Erythroblast (primary cell): ENCODE results near the gene RAD50.
"Not testable (repeated sequence)": the region's sequence is repeated elsewhere in the genome, so short reads cannot be mapped to it uniquely, and the experiment has no call there.

Experiments
- DNase-seq, 2 experiments: peaks; one replicate each; lab custom pipeline; 2025; lab: John Stamatoyannopoulos, UW
- GATA1 ChIP-seq: IDR thresholded peaks from 2 replicates; pipeline ENCODE4 v1.6.1; 2011; ENCODE audit warnings: low read depth, mild to moderate bottlenecking, control low read depth, low read length, moderate library complexity
- POLR2A ChIP-seq: IDR thresholded peaks from 2 replicates; pipeline ENCODE4 v1.6.1; 2011; ENCODE audit warnings: mild to moderate bottlenecking, low read length

The RAD50 gene

DNA sequence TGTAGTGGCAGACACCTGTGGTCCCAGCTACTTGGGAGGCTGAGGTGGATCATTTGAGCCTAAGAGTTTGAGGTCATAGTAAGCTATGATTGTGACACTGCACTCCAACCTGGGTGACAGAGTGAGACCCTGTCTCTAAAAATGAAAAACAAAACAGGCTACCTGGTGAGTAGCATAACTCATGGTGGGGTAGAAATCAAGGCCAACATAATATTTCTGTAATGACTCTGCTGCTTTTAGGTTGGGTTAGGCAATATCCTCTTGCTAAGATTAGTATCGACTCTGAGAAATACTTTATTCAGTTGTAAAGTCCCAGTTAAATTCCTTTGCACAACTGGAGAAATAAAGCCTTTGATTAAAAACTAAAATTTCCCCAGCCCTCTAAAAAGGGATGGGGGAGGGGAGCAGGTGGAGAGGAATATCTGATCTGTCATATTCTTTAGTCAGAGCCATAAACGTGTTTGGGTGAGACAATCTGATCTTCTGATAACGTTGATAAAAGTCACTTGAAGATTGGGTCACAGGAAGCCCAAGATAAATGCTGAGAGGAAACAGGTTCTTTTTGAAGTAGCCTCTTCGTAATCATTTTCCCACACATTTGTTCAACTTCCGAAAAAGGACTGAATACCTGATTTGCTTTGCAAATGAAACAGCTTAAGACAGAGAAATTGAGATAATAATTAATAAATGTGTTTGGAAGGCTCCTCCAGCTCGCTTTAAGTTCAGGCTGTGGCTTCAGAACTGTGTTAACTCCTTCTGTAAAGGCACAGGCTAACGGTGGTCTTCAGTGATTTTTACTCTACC is 132.0 kb downstream of the RAD50 start:
- peak; percentile 39 to 57 for DNase-seq
- TF ChIP-seq POLR2A (no peak), GATA1 (no peak)

GRCh38 chr5:132689513-132689912 is 132.7 kb downstream of the RAD50 start:
- no peak for DNase-seq
- TF ChIP-seq GATA1 (no peak), POLR2A (no peak)

DNA sequence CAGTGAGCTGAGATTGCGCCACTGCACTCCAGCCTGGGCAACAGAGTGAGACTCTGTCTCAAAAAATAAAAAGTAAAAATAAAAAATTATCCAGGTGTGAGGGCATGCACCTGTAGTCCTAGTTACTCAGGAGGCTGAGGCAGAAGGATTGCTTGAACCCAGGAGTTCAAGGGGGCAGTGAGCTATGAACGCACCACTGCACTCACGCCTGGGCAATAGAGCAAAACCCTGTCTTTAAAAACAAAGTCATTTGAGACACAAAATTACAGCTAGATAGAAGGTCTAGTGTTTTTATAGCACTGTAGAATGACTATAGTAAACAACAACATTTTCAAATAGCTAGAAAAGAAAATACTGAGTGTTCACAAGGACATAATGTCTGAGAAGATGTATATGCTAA is 133.4 kb downstream of the RAD50 start:
- TF ChIP-seq POLR2A (no peak), GATA1 (no peak)

GRCh38 chr5:132691755-132692631 is 135.2 kb downstream of the RAD50 start:
- DNase-seq = not testable (repeated sequence)

More for the DNA sequence above, 133.4 kb downstream of the RAD50 start:
- no peak for DNase-seq

DNA sequence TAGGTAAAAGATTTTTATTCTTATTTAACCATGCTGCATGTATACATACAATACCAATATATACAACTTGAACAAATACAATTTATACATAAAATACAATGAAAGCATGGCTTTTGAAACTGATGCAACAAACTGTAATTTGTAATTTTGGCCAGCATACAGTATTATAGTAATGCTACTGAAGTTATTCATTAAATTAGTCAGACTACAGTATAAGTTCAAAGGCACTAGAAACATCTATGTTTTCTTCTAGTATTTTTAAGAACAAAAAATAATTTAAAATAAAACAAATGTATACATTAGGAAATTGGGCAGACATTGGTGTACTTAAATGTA is 135.8 kb downstream of the RAD50 start:
- peak in 1 of 2 experiments; percentile 65 for DNase-seq
- no peak for TF ChIP-seq GATA1
- no peak for TF ChIP-seq POLR2A
